Lower lobe of right lung (tissue), 2 donors: ENCODE measurements around the gene TBC1D2. TPM values are rescaled to one million over a fixed set of nuclear protein-coding genes. Genes with fewer than 3 reads are reported as not detected.

Experiments used
- ATAC-seq, 2 donors: fragments of 200-7000 bp; cut with Tn5 transposase; one replicate each; pipeline ENCODE4 v1.9.1; 2020 to 2022; ENCODE audit warnings: mild to moderate bottlenecking in 2 of 2, moderate library complexity in 2 of 2
- DNase-seq: peaks from one replicate; pipeline ENCODE4 v3.0.0-alpha.2; 2020
- H3K27ac ChIP-seq: fragments of 200-600 bp; one replicate; pipeline ENCODE4 v1.8.0; 2022
- H3K27me3 ChIP-seq: fragments of 200-600 bp; one replicate; pipeline ENCODE4 v1.8.0; 2022; ENCODE audit warnings: low read depth
- H3K36me3 ChIP-seq: fragments of 200-600 bp; one replicate; pipeline ENCODE4 v1.8.0; 2022; ENCODE audit warnings: mild to moderate bottlenecking
- H3K4me1 ChIP-seq: fragments of 200-600 bp; one replicate; pipeline ENCODE4 v1.8.0; 2022
- H3K4me3 ChIP-seq: fragments of 200-600 bp; one replicate; pipeline ENCODE4 v1.8.0; 2022; ENCODE audit warnings: mild to moderate bottlenecking
- H3K9me3 ChIP-seq: fragments of 200-600 bp; one replicate; pipeline ENCODE4 v1.8.0; 2022
- intact Hi-C: fragments of 100-400 bp; cut with DNase I; formaldehyde crosslinking; loops from one replicate; pipeline ENCODE4 v1.11.0; 2022
- total RNA-seq: library from RNA; stranded (reverse); fragmentation: NEBNext Ultra II Directional; extraction: Animal tissue kit (Norgen Biotek cat#: 25700); gene quantifications from one replicate; pipeline ENCODE4 v1.2.1, GENCODE V29; 2021
- TF ChIP-seq, protein P1 (sequence below): fragments of 200-600 bp; IDR thresholded peaks from one replicate; pipeline ENCODE4 v1.8.0; 2022; ENCODE audit warnings: antibody characterized with exemption, mild to moderate bottlenecking
- donor health status: DM: no; HTN: yes; CAD: no; lungs with severe emphysema.

TBC1D2 gene
- total RNA-seq, 1 donor from 2014 or later: 64.3 TPM

DNA sequence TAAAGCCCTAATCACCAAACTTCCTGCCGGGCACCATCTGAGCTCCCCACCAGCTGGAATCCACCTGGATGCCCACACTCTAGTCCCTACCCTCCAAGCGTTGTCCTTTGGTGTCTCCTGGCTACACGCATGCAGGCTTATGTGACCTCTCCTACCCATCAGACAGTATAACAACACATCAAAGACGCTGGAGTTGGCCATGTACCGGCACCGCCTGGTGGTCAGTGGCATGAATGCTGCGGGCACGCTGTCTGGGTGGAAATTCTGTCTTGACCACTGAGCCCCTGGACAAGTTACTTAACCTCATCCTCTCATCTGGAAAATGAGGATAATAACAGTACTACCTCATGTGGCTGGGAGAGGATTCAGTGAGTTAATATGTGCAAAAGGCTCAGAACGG, 39.6 kb downstream of the TBC1D2 start:
- H3K36me3 ChIP-seq: peaks cover 86% of the 10 kb centered on the region
- no peak overlapping the region for H3K27ac ChIP-seq
- ATAC-seq (no peak), DNase-seq (no peak)
- TF ChIP-seq, protein P1, sequence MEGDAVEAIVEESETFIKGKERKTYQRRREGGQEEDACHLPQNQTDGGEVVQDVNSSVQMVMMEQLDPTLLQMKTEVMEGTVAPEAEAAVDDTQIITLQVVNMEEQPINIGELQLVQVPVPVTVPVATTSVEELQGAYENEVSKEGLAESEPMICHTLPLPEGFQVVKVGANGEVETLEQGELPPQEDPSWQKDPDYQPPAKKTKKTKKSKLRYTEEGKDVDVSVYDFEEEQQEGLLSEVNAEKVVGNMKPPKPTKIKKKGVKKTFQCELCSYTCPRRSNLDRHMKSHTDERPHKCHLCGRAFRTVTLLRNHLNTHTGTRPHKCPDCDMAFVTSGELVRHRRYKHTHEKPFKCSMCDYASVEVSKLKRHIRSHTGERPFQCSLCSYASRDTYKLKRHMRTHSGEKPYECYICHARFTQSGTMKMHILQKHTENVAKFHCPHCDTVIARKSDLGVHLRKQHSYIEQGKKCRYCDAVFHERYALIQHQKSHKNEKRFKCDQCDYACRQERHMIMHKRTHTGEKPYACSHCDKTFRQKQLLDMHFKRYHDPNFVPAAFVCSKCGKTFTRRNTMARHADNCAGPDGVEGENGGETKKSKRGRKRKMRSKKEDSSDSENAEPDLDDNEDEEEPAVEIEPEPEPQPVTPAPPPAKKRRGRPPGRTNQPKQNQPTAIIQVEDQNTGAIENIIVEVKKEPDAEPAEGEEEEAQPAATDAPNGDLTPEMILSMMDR: peak; percentile 26
- peaks cover 4% of the 10 kb centered on the region for H3K4me1 ChIP-seq
- H3K9me3 ChIP-seq: no peaks in the 10 kb centered on the region
- no peak overlapping the region for H3K4me3 ChIP-seq
- H3K27me3 ChIP-seq: no peaks in the 10 kb centered on the region
- intact Hi-C loops: no loop called here

DNA sequence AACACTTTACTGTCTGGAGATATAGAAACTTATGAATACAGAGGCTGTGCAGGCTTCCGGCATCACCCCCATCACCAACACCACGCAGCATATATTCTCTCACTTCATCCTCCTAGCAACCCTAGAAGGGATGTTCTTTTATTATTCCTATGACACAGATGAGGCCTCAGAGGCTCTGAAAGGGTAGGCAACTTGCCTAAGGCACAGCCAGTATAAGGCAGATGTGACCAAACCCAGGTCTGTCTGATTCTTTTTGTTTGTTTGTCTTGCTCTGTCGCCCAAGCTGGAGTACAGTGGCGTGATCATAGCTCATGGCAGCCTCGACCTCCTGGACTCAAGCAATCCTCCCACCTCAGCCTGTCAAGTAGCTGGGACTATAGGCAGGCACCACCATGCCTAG, 40.2 kb downstream of the TBC1D2 start:
- H3K27ac ChIP-seq: no peak overlapping the region
- no peaks in the 10 kb centered on the region for H3K27me3 ChIP-seq
- TF ChIP-seq, protein P1: no peak
- ATAC-seq: no peak
- peaks cover 86% of the 10 kb centered on the region for H3K36me3 ChIP-seq
- H3K4me3 ChIP-seq: no peak overlapping the region
- intact Hi-C loops: no loop called here
- no peaks in the 10 kb centered on the region for H3K9me3 ChIP-seq
- peaks cover 4% of the 10 kb centered on the region for H3K4me1 ChIP-seq
- DNase-seq: no peak

DNA sequence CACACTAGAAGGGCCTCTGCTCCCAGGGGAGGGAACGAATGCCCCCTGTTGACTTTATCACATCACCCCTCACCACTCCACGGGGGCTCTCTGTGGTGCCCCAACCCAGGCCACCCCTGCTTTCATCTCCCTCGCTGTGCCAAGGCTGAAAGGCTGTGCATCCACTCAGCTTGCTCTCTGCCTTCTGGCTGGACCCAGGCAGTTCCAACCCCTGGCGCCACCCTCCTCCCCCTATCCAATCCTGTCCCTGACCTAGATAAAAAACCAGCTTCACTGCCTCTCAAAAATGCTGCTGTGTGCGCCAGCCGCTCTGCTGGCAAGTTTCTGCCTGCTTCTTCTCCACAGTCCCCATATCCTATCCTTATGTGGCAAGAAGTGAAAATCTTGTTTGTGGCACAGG, 40.6 kb downstream of the TBC1D2 start:
- H3K4me3 ChIP-seq: no peak overlapping the region
- intact Hi-C loops: no loop called here
- H3K36me3 ChIP-seq: peaks cover 85% of the 10 kb centered on the region

DNA sequence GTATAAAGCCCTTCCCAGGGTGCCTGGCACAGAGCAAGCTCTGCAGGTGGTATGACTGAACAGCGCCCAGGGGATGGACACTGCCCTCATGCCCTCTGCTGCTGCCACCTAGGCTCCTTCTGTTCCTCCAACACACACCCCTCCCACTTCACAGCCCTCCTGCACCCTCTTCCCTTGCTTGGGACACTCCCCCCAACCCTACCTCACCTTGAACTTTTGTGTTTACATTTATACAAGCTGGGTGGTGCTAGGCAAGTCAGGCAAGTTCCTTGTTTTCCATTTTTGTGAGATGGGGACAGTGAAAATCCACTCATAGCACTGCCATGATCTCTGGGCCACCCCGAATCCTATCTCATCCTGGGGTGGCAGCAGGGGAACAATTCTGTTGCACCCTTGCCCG, 44.2 kb downstream of the TBC1D2 start:
- Histone ChIP-seq H3K27ac (no peak overlapping the region), H3K4me3 (no peak overlapping the region), H3K27me3 (no peaks in the 10 kb centered on the region), H3K9me3 (no peaks in the 10 kb centered on the region), H3K4me1 (no peaks in the 10 kb centered on the region), H3K36me3 (peaks cover 81% of the 10 kb centered on the region)
- TF ChIP-seq, protein P1: no peak
- intact Hi-C loops: no loop called here
- no peak for DNase-seq
- ATAC-seq: no peak

More for the DNA sequence above, 40.6 kb downstream of the TBC1D2 start:
- peaks cover 4% of the 10 kb centered on the region for H3K4me1 ChIP-seq
- H3K27ac ChIP-seq: no peak overlapping the region
- TF ChIP-seq, protein P1: no peak
- H3K27me3 ChIP-seq: no peaks in the 10 kb centered on the region
- no peaks in the 10 kb centered on the region for H3K9me3 ChIP-seq
- DNase-seq (no peak), ATAC-seq (no peak)

DNA sequence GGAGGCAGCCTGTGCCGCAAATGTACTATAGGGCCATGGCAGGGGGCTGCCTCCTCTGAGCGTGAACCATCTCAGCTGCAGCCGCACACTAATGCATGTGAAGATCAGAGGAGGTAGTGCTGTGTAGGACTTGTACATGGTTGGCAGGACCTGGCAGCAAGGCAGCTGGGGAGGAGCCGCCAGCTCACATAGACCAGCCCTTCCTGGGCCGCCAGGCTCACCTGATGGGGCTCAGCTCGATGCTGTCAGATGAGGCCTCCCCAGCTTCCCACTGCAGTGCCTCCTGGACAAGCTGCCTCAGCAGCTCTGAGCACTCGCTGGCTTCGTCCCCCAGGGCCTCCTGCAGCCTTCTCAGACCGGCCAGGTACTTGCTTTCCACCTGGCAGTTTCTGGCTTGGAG, 45.0 kb downstream of the TBC1D2 start:
- no peak for DNase-seq
- Histone ChIP-seq H3K27ac (no peak overlapping the region), H3K27me3 (no peaks in the 10 kb centered on the region), H3K36me3 (peaks cover 74% of the 10 kb centered on the region), H3K4me3 (no peak overlapping the region), H3K4me1 (peaks cover 8% of the 10 kb centered on the region), H3K9me3 (no peaks in the 10 kb centered on the region)
- no peak for ATAC-seq
- TF ChIP-seq, protein P1: no peak
- intact Hi-C loops: no loop called here

DNA sequence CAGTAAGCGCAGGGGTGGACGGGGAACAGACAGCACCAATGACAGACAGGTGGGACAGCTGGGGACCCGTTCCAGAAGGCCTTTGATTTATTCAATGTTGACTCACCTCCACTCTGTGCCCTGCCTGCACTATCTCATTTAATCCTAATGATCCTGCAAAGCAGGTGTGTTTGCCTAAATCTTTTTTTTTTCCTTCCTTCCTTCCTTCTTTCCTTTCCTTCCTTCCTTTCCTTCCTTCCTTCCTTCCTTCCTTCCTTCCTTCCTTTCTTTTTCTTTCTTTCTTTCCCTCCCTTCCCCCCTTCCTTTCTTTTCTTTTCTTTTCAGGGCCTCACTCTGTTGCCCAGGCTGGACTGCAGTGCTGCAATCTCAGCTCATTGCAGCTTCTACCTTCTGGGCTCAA, 45.9 kb downstream of the TBC1D2 start:
- peaks cover 8% of the 10 kb centered on the region for H3K4me1 ChIP-seq
- H3K27me3 ChIP-seq: no peaks in the 10 kb centered on the region
- no peaks in the 10 kb centered on the region for H3K9me3 ChIP-seq
- TF ChIP-seq, protein P1: no peak
- DNase-seq (no peak), ATAC-seq (no peak)
- H3K36me3 ChIP-seq: peaks cover 82% of the 10 kb centered on the region
- no peak overlapping the region for H3K4me3 ChIP-seq
- no peak overlapping the region for H3K27ac ChIP-seq
- intact Hi-C loops: loop anchor here (10.0 kb wide), 1 partner anchor 55 kb away; no protein-coding TSS in a partner anchor
